Anterior cingulate cortex (tissue), 58 donors: Measurements from ENCODE around the gene ZNF778.
"Not testable (repeated sequence)": the region's sequence is repeated elsewhere in the genome, so short reads cannot be mapped to it uniquely, and the experiment has no call there.

Experiments
- DNase-seq, 58 donors: peaks; one replicate each; lab custom pipeline; 2025; lab: John Stamatoyannopoulos, UW

ZNF778 gene

DNA sequence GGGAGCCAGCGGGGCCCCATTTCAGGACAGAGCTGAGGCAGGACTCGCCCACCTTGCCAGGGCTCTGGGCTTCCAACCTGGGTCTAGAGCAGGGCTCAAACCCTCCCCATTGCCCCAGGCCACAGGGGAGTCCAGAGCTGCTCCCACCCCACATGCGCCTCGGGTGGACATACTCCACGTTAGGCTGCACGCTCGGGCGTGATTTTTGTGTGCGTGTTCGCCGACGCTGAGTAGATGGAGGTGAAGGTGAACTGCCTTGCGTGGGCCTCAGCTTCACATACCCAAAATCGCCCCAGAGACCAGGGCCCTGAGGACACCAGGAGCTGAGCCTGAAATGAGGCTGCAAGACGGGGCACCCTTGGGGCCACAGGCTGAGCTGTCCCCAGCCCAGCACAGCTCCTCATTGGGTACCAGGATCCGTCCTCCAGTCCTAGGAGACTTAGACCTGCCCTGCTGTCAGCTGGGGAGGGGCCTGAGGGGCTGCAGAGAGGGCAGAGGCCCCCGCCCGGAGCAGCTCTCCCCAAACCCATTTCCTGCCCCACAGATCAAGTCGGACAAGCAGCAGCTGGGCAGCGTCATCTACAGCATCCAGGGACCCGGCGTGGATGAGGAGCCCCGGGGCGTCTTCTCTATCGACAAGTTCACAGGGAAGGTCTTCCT, 37.7 kb upstream of the ZNF778 start:
- no peak for DNase-seq

DNA sequence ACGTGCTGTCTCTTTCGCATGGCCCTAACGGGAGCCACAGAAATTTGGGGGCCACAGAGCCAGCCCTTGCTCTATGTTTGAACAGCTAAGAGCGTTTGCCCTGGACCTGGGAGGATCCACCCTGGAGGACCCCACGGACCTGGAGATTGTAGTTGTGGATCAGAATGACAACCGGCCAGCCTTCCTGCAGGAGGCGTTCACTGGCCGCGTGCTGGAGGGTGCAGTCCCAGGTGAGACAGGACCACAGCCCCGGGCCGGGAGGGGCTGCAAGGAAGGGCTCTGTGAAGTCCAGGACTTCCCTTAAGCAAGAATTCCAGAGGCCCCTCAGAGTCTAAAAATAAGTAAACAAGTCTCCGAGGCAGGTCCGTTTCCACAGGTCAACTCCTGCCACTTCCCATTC, 34.0 kb upstream of the ZNF778 start:
- DNase-seq: no peak

- DNase-seq: no peak
Observed at GRCh38 chr16:89183975-89184676, 33.4 kb upstream of the ZNF778 start.

DNA sequence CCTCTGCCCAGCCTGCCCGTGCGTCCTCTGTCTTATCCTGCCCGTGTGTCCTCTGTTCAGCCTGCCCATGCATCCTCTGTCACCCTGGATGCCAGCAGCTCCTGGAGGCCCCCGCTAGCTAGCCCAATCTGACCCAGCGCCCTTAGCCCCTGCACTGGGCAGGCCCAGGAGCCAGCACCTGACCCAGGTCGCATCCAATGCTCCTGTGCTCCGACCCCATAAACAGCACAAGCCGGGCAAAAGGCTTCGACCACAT, 32.9 kb upstream of the ZNF778 start:
- DNase-seq: no peak

DNA sequence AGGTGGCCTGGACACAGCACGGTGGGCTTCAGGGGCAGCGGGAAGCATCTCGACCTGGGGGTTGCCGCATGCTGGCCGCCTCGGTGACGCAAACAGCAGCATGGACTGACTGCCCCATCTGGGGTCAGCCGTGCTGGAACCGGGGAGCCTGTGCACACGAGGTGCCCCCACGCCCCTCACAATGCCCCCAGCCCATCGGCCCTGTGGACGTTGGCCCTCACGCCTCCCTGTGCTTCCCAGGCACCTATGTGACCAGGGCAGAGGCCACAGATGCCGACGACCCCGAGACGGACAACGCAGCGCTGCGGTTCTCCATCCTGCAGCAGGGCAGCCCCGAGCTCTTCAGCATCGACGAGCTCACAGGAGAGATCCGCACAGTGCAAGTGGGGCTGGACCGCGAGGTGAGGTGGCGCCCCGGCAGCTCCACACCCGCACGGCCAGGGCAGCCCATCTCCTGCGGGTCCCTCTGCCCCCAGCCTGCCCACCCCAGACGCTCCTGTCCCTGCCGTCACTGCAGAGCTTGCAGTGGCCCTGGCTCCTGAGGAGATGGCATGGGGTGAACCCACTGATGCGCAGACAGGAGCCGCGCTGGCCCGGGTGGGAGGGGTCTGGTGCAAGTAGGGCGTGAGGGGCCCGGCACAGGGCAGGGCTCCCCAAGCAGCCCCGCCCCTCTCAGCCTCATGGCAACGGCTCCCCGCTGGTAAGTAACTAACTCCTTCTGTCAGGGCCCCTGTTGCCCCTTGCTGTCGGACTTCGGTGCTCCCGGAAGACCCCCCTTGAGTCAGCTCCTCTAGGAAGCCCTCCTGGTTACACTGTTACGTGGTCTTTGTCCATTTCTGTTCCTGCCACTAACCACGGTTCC, 32.3 kb upstream of the ZNF778 start:
- DNase-seq: no peak

DNA sequence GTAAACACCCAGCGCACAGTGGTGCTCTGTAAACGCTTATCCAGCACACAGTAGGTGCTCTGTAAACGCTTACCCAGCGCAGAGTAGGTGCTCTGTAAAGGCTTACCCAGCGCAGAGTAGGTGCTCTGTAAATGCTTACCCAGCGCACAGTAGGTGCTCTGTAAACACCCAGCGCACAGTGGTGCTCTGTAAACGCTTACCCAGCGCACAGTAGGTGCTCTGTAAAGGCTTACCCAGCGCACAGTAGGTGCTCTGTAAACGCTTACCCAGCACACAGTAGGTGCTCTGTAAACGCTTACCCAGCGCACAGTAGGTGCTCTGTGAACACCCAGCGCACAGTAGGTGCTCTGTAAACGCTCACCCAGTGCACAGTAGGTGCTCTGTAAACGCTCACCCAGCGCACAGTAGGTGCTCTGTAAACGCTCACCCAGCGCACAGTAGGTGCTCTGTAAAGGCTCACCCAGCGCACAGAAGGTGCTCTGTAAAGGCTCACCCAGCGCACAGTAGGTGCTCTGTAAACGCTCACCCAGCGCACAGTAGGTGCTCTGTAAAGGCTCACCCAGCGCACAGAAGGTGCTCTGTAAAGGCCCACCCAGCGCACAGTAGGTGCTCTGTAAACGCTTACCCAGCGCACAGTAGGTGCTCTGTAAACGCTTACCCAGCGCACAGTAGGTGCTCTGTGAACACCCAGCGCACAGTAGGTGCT, 31.5 kb upstream of the ZNF778 start:
- DNase-seq: not testable (repeated sequence)

GRCh38 chr16:89186593-89187031, 30.9 kb upstream of the ZNF778 start:
- DNase-seq: not testable (repeated sequence)

DNA sequence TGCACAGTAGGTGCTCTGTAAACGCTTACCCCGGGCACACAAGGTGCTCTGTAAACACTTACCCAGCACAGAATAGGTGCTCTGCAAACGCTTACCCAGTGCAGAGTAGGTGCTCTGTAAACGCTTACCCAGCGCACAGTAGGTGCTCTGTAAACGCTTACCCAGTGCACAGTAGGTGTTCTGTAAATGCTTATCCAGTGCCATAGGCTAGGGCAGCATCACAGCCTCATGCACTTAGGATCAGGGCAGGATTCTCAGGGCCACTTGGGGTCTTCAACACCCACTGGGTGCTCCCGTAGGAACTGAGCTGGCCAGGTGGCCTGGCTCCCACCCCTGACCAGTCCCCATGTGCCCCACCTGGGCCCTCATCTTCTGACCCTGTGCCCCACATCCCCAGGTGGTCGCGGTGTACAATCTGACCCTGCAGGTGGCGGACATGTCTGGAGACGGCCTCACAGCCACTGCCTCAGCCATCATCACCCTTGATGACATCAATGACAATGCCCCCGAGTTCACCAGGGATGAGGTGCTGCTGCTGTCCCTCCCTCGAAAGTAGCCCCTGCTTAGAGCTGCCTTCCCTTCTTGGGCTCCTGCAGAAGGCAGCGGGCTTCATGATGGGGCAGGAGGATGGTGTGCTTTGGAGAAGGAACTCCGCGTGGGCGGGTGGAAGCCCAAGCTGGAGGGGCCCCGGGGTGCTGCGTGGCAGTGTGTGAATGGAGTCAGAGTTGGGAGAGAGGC, 30.3 kb upstream of the ZNF778 start:
- DNase-seq: no peak

GRCh38 chr16:89187770-89188392, 29.6 kb upstream of the ZNF778 start:
- DNase-seq: no peak

- DNase-seq: not testable (repeated sequence)
Observed at GRCh38 chr16:89188471-89189357, 28.8 kb upstream of the ZNF778 start.

GRCh38 chr16:89189358-89190025, 28.0 kb upstream of the ZNF778 start:
- DNase-seq: no peak

DNA sequence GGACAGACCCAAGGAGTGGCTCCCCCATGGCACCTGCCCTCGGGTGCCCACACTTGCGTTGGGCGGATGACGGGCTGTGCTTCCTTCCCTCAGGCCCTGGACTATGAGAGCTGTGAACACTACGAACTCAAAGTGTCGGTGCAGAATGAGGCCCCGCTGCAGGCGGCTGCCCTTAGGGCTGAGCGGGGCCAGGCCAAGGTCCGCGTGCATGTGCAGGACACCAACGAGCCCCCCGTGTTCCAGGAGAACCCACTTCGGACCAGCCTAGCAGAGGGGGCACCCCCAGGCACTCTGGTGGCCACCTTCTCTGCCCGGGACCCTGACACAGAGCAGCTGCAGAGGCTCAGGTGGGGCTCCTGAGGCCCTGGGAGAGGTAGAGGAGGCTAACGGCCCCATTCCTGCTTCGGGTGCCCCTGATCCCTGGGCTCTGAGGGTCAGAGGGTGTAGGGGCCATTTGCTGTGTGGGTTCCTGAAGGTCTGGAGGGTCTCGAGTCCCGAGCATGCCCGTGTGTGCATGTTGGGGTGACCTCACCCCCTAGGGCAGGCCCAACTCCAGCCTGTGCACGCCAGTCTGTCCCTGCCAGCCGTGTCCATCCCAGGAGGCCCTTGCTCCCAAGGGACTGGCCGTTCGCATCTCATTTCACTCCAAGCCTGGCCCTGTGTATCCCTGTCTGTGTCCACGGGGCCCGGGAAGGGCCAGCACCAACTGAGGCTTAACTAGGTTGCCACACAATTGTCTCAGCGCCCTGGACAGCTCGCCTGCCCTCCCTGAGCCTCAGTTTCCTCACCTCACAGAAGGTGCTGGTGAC, 27.1 kb upstream of the ZNF778 start:
- DNase-seq: no peak

- DNase-seq: no peak
Observed at GRCh38 chr16:89191033-89191900, 26.2 kb upstream of the ZNF778 start.

DNA sequence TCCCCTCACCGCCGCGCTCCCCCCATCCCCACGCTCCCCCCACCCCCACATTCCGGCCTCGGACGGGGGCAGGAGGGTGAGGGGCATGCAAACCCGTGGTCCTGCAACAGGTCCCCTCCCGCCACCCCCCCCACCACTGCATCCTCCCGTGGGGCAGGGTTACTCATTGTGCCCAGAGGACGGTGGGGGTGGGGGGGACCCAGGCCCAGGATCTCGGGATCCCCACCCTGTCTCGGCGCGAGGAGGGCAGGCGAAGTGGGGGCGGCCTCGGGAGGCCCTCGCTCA, 25.7 kb upstream of the ZNF778 start:
- no peak for DNase-seq

DNA sequence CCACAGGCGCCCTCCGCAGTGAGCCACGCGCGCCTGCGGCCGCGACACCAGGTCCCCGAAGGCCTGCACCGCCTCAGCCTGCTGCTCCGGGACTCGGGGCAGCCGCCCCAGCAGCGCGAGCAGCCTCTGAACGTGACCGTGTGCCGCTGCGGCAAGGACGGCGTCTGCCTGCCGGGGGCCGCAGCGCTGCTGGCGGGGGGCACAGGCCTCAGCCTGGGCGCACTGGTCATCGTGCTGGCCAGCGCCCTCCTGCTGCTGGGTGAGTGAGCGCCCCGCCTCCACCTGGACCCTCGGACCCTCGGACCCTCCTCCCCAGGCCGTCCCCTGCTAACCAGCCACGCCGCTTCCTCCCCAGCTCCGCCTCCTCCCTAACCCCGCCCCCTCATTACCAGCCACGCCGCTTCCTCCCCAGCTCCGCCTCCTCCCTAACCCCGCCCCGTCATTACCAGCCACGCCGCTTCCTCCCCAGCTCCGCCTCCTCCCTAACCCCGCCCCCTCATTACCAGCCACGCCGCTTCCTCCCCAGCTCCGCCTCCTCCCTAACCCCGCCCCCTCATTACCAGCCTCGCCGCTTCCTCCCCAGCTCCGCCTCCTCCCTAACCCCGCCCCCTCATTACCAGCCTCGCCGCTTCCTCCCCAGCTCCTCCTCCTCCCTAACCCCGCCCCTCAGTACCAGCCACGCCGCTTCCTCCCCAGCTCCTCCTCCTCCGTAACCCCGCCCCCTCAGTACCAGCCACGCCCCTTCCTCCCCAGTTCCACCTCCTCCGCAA, 25.1 kb upstream of the ZNF778 start:
- DNase-seq: peak in 9 of 58 donors; percentile 10 to 74 (median 35)
